KMS-11 (cell line): ENCODE data around the gene SPATA16.

Experiments used
- H2AFZ ChIP-seq: fragments of 200-600 bp; sonication (generic); 2 replicates; pipeline ENCODE4 v1.6.1; 2016; ENCODE audit warnings: antibody characterized with exemption, mixed run types, low read depth
- H3K27ac ChIP-seq: fragments of 200-600 bp; sonication (generic); 2 replicates; pipeline ENCODE4 v1.6.1; 2016; ENCODE audit warnings: mild to moderate bottlenecking, mixed run types
- H3K27me3 ChIP-seq: fragments of 200-600 bp; sonication (generic); 2 replicates; pipeline ENCODE4 v1.6.1; 2017; ENCODE audit warnings: mild to moderate bottlenecking, low read depth, mixed run types, moderate library complexity; ENCODE audit not compliant: insufficient read depth
- H3K36me3 ChIP-seq: fragments of 200-600 bp; sonication (generic); 2 replicates; pipeline ENCODE4 v1.6.1; 2017; ENCODE audit warnings: mild to moderate bottlenecking, mixed run types; ENCODE audit not compliant: insufficient read depth
- H3K4me1 ChIP-seq: fragments of 200-600 bp; sonication (generic); 2 replicates; pipeline ENCODE4 v1.6.1; 2016; ENCODE audit warnings: mild to moderate bottlenecking, low read depth, mixed run types; ENCODE audit not compliant: poor library complexity, severe bottlenecking
- H3K4me2 ChIP-seq: fragments of 200-600 bp; sonication (generic); 2 replicates; pipeline ENCODE4 v1.7.0; 2016; ENCODE audit warnings: mild to moderate bottlenecking, mixed run types
- H3K4me3 ChIP-seq: fragments of 200-600 bp; sonication (generic); IDR thresholded peaks from 2 replicates; pipeline ENCODE4 v1.6.1; 2017; ENCODE audit warnings: low read depth, low read length, mixed read lengths; ENCODE audit not compliant: insufficient read depth
- H3K79me2 ChIP-seq: fragments of 200-600 bp; sonication (generic); 2 replicates; pipeline ENCODE4 v1.6.1; 2016; ENCODE audit warnings: low read depth, mixed run types; ENCODE audit not compliant: insufficient read depth
- H3K9ac ChIP-seq: fragments of 200-600 bp; sonication (generic); 2 replicates; pipeline ENCODE4 v1.6.1; 2016; ENCODE audit warnings: mild to moderate bottlenecking, mixed run types
- H4K20me1 ChIP-seq: fragments of 200-600 bp; sonication (generic); 2 replicates; pipeline ENCODE4 v1.6.1; 2016; ENCODE audit warnings: mild to moderate bottlenecking, mixed run types; ENCODE audit not compliant: insufficient read depth
- CTCF ChIP-seq: fragments of 200-600 bp; sonication (generic); conservative IDR thresholded peaks from 2 replicates; pipeline ENCODE4 v1.6.1; 2017; ENCODE audit warnings: low read depth, mild to moderate bottlenecking, antibody characterized with exemption, low read length, moderate library complexity, mixed read lengths

The SPATA16 gene

GRCh38 chr3:172848910-172849309, 292.1 kb downstream of the SPATA16 start:
- no peaks in the 10 kb centered on the region for H3K27me3 ChIP-seq
- H3K27ac ChIP-seq: no peak overlapping the region

GRCh38 chr3:172847292-172847691, 293.7 kb downstream of the SPATA16 start:
- Histone ChIP-seq H3K27ac (no peak overlapping the region), H3K4me3 (no peak overlapping the region), H4K20me1 (no peaks in the 10 kb centered on the region), H2AFZ (no peak overlapping the region), H3K36me3 (no peaks in the 10 kb centered on the region), H3K79me2 (no peaks in the 10 kb centered on the region), H3K4me2 (no peak overlapping the region), H3K9ac (no peak overlapping the region), H3K27me3 (no peaks in the 10 kb centered on the region), H3K4me1 (no peaks in the 10 kb centered on the region)
- TF ChIP-seq CTCF: no peak

More at GRCh38 chr3:172848910-172849309, 292.1 kb downstream of the SPATA16 start:
- Histone ChIP-seq H2AFZ (no peak overlapping the region), H3K9ac (no peak overlapping the region), H3K79me2 (no peaks in the 10 kb centered on the region), H3K4me1 (no peaks in the 10 kb centered on the region), H3K4me2 (no peak overlapping the region), H4K20me1 (no peaks in the 10 kb centered on the region), H3K36me3 (no peaks in the 10 kb centered on the region), H3K4me3 (no peak overlapping the region)
- TF ChIP-seq CTCF: no peak

GRCh38 chr3:172846706-172847105, 294.3 kb downstream of the SPATA16 start:
- Histone ChIP-seq H3K79me2 (no peaks in the 10 kb centered on the region), H3K4me2 (no peak overlapping the region), H3K27ac (no peak overlapping the region), H2AFZ (no peak overlapping the region), H3K36me3 (no peaks in the 10 kb centered on the region), H3K4me3 (no peak overlapping the region), H3K27me3 (no peaks in the 10 kb centered on the region), H4K20me1 (no peaks in the 10 kb centered on the region), H3K9ac (no peak overlapping the region), H3K4me1 (no peaks in the 10 kb centered on the region)
- no peak for TF ChIP-seq CTCF

- Histone ChIP-seq H3K4me2 (no peak overlapping the region), H2AFZ (no peak overlapping the region), H3K4me1 (no peaks in the 10 kb centered on the region), H3K36me3 (no peaks in the 10 kb centered on the region), H3K9ac (no peak overlapping the region), H3K4me3 (no peak overlapping the region), H3K27me3 (no peaks in the 10 kb centered on the region), H3K79me2 (no peaks in the 10 kb centered on the region), H3K27ac (no peak overlapping the region), H4K20me1 (no peaks in the 10 kb centered on the region)
- TF ChIP-seq CTCF: no peak
Measured at GRCh38 chr3:172846103-172846561, 294.9 kb downstream of the SPATA16 start.

GRCh38 chr3:172844428-172844827, 296.6 kb downstream of the SPATA16 start:
- no peaks in the 10 kb centered on the region for H3K4me1 ChIP-seq
- H3K36me3 ChIP-seq: no peaks in the 10 kb centered on the region
- H3K9ac ChIP-seq: no peak overlapping the region
- no peak overlapping the region for H3K27ac ChIP-seq
- H3K79me2 ChIP-seq: no peaks in the 10 kb centered on the region
- no peak for TF ChIP-seq CTCF
- no peak overlapping the region for H3K4me3 ChIP-seq
- no peaks in the 10 kb centered on the region for H3K27me3 ChIP-seq
- H4K20me1 ChIP-seq: no peaks in the 10 kb centered on the region
- H2AFZ ChIP-seq: no peak overlapping the region
- H3K4me2 ChIP-seq: no peak overlapping the region
